Endothelial cell of umbilical vein (primary cell): ENCODE measurements around the gene HNRNPC.

Experiments used
- CTCF ChIP-seq, 2 donors: IDR thresholded peaks; 1 replicate in 1 of 2; 2 replicates in 1 of 2; pipeline ENCODE4 v1.5.1; 2011; ENCODE audit warnings: low read length in 2 of 2, mild to moderate bottlenecking in 2 of 2, moderate library complexity in 2 of 2, control low read depth in 1 of 2, inconsistent platforms in 1 of 2, low read depth in 1 of 2; ENCODE audit not compliant: insufficient read depth in 1 of 2; ENCODE audit errors: extremely low read depth in 1 of 2
- EZH2 ChIP-seq: IDR thresholded peaks from 2 replicates; pipeline ENCODE4 v1.6.1; 2012; ENCODE audit warnings: borderline replicate concordance, low read depth, mild to moderate bottlenecking, moderate library complexity, low read length, inconsistent platforms; ENCODE audit not compliant: severe bottlenecking

- TF ChIP-seq CTCF (IDR thresholded peaks at IDR 0.05; ENCODE audit: extremely low read depth in 1 of 2, insufficient read depth in 1 of 2, low read depth in 1 of 2, low read length in 2 of 2): no peak
- TF ChIP-seq EZH2: no peak
Observed at GRCh38 chr14:21215130-21215878, 53.9 kb downstream of the HNRNPC start.
